ENCODE measurements around the gene CCND3. TPM values are rescaled to one million over a fixed set of nuclear protein-coding genes. Genes with fewer than 3 reads are reported as not detected.

The CCND3 gene
- total RNA-seq, result 1,000 to 10,000 TPM; 1,152 to 1,165 TPM

GRCh38 chr6:41941280-41942066, at the start of gene CCND3:
Gene CCND3, minus strand, starts transcription at chr6:41941808. Its CDS starts 159 bp downstream, at chr6:41941649.
- peak; percentile 93 for DNase-seq
- peak within 1 kb of the TSS; percentile 99 for H3K27ac Mint-ChIP-seq
- H3K27me3 Mint-ChIP-seq (ENCODE audit: low read depth), result no peaks in the 10 kb centered on the region
- CTCF ChIA-PET, result interaction anchor here (1.3 to 13.6 kb wide), 6 partner anchors 9 to 103 kb away, joined by 3 to 296 read pairs (median 7); partner anchors contain the start of genes BYSL, MED20 and TAF8
- H3K4me3 Mint-ChIP-seq, result peak within 1 kb of the TSS; percentile 100
- H3K9me3 Mint-ChIP-seq, result no peaks in the 10 kb centered on the region
- H3K4me1 Mint-ChIP-seq (ENCODE audit: low read depth), result peaks cover 47% of the 10 kb centered on the region
- intact Hi-C loops (cut with micrococcal nuclease), result loop anchor here (1.0 kb wide), 4 partner anchors 17 to 98 kb away; no protein-coding TSS in a partner anchor
- peaks cover 51% of the 10 kb centered on the region for H3K36me3 Mint-ChIP-seq (ENCODE audit: low read depth)

GRCh38 chr6:41986339-41986738, 44.7 kb upstream of the CCND3 start:
- H3K9me3 Mint-ChIP-seq, result no peaks in the 10 kb centered on the region
- peaks cover 4% of the 10 kb centered on the region for H3K36me3 Mint-ChIP-seq (ENCODE audit: low read depth)
- H3K27ac Mint-ChIP-seq, result peak overlapping the region; percentile 36
- H3K4me3 Mint-ChIP-seq, result no peak overlapping the region
- H3K4me1 Mint-ChIP-seq (ENCODE audit: low read depth), result peaks cover 76% of the 10 kb centered on the region
- H3K27me3 Mint-ChIP-seq (ENCODE audit: low read depth), result no peaks in the 10 kb centered on the region
- CTCF ChIA-PET, result interaction anchor here (1.4 kb wide), 1 partner anchor 23 kb away, joined by 5 read pairs; no protein-coding TSS in a partner anchor
- no peak for DNase-seq
- intact Hi-C loops (cut with micrococcal nuclease), result no loop called here

- H3K4me1 Mint-ChIP-seq (ENCODE audit: low read depth), result peaks cover 74% of the 10 kb centered on the region
- no peak overlapping the region for H3K4me3 Mint-ChIP-seq
- no peaks in the 10 kb centered on the region for H3K27me3 Mint-ChIP-seq (ENCODE audit: low read depth)
- peaks cover 4% of the 10 kb centered on the region for H3K36me3 Mint-ChIP-seq (ENCODE audit: low read depth)
- DNase-seq, result no peak
- peaks cover 3% of the 10 kb centered on the region for H3K9me3 Mint-ChIP-seq
- H3K27ac Mint-ChIP-seq, result peak overlapping the region; percentile 80
- CTCF ChIA-PET, result interaction anchor here (0.6 kb wide), 1 partner anchor 55 kb away, joined by 3 read pairs; no protein-coding TSS in a partner anchor
- intact Hi-C loops (cut with micrococcal nuclease), result no loop called here
Measured at GRCh38 chr6:41984623-41985022, 43.0 kb upstream of the CCND3 start.

- intact Hi-C loops (cut with micrococcal nuclease), result loop anchor here (1.0 to 2.0 kb wide), 5 partner anchors 9 to 62 kb away; no protein-coding TSS in a partner anchor
- peak overlapping the region; percentile 78 for H3K4me3 Mint-ChIP-seq
- peak; percentile 81 for DNase-seq
- CTCF ChIA-PET, result interaction anchor here (0.7 to 3.4 kb wide), 11 partner anchors 9 to 189 kb away, joined by 3 to 10 read pairs (median 3); no protein-coding TSS in a partner anchor
- H3K4me1 Mint-ChIP-seq (ENCODE audit: low read depth), result peaks cover 80% of the 10 kb centered on the region
- H3K27me3 Mint-ChIP-seq (ENCODE audit: low read depth), result no peaks in the 10 kb centered on the region
- H3K36me3 Mint-ChIP-seq (ENCODE audit: low read depth), result peaks cover 17% of the 10 kb centered on the region
- H3K27ac Mint-ChIP-seq, result peak overlapping the region; percentile 100
- peaks cover 3% of the 10 kb centered on the region for H3K9me3 Mint-ChIP-seq
Measured at GRCh38 chr6:41976794-41977484, 35.3 kb upstream of the CCND3 start.

GRCh38 chr6:41975276-41975675, 33.7 kb upstream of the CCND3 start:
- intact Hi-C loops (cut with micrococcal nuclease), result no loop called here
- H3K27ac Mint-ChIP-seq, result peak overlapping the region; percentile 100
- H3K36me3 Mint-ChIP-seq (ENCODE audit: low read depth), result peaks cover 17% of the 10 kb centered on the region
- peak overlapping the region; percentile 78 for H3K4me3 Mint-ChIP-seq
- H3K27me3 Mint-ChIP-seq (ENCODE audit: low read depth), result no peaks in the 10 kb centered on the region
- CTCF ChIA-PET, result interaction anchor here (1.0 kb wide), 1 partner anchor 16 kb away, joined by 3 read pairs; no protein-coding TSS in a partner anchor
- H3K9me3 Mint-ChIP-seq, result no peaks in the 10 kb centered on the region
- H3K4me1 Mint-ChIP-seq (ENCODE audit: low read depth), result peaks cover 88% of the 10 kb centered on the region
- peak; percentile 32 for DNase-seq

- intact Hi-C loops (cut with micrococcal nuclease), result no loop called here
- H3K27ac Mint-ChIP-seq, result peak overlapping the region; percentile 100
- H3K9me3 Mint-ChIP-seq, result no peaks in the 10 kb centered on the region
- peaks cover 89% of the 10 kb centered on the region for H3K4me1 Mint-ChIP-seq (ENCODE audit: low read depth)
- no peaks in the 10 kb centered on the region for H3K27me3 Mint-ChIP-seq (ENCODE audit: low read depth)
- peak; percentile 4 for DNase-seq
- H3K4me3 Mint-ChIP-seq, result no peak overlapping the region
- H3K36me3 Mint-ChIP-seq (ENCODE audit: low read depth), result peaks cover 17% of the 10 kb centered on the region
- CTCF ChIA-PET, result no interaction called here
Measured at GRCh38 chr6:41974281-41974825, 32.7 kb upstream of the CCND3 start.

GRCh38 chr6:41972826-41973225, 31.2 kb upstream of the CCND3 start:
- Mint-ChIP-seq H3K4me3 (no peak overlapping the region), H3K9me3 (no peaks in the 10 kb centered on the region), H3K36me3 (ENCODE audit: low read depth) (peaks cover 17% of the 10 kb centered on the region), H3K27me3 (ENCODE audit: low read depth) (no peaks in the 10 kb centered on the region), H3K27ac (peak overlapping the region; percentile 98), H3K4me1 (ENCODE audit: low read depth) (peaks cover 94% of the 10 kb centered on the region)
- no peak for DNase-seq
- intact Hi-C loops (cut with micrococcal nuclease), result no loop called here
- CTCF ChIA-PET, result interaction anchor here (0.7 to 1.6 kb wide), 3 partner anchors 9 to 33 kb away, joined by 3 to 4 read pairs (median 4); no protein-coding TSS in a partner anchor

GRCh38 chr6:41970436-41970846, 28.8 kb upstream of the CCND3 start:
- CTCF ChIA-PET, result interaction anchor here (0.9 to 1.2 kb wide), 2 partner anchors 60 to 69 kb away, joined by 3 to 4 read pairs; no protein-coding TSS in a partner anchor
- intact Hi-C loops (cut with micrococcal nuclease), result loop anchor here (1.0 kb wide), 1 partner anchor 12 kb away; no protein-coding TSS in a partner anchor
- H3K9me3 Mint-ChIP-seq, result no peaks in the 10 kb centered on the region

GRCh38 chr6:41967312-41968287, 26.0 kb upstream of the CCND3 start:
- Mint-ChIP-seq H3K4me3 (no peak overlapping the region), H3K36me3 (ENCODE audit: low read depth) (peaks cover 8% of the 10 kb centered on the region), H3K27ac (peak overlapping the region; percentile 98), H3K9me3 (peaks cover 3% of the 10 kb centered on the region), H3K27me3 (ENCODE audit: low read depth) (no peaks in the 10 kb centered on the region), H3K4me1 (ENCODE audit: low read depth) (peaks cover 92% of the 10 kb centered on the region)
- CTCF ChIA-PET, result interaction anchor here (0.9 to 3.1 kb wide), 6 partner anchors 10 to 75 kb away, joined by 3 to 13 read pairs (median 6); partner anchors contain the start of gene CCND3
- intact Hi-C loops (cut with micrococcal nuclease), result loop anchor here (1.0 kb wide), 1 partner anchor 10 kb away; no protein-coding TSS in a partner anchor
- peak; percentile 35 for DNase-seq

More at GRCh38 chr6:41970436-41970846, 28.8 kb upstream of the CCND3 start:
- H3K4me3 Mint-ChIP-seq, result peak overlapping the region; percentile 14
- peak overlapping the region; percentile 98 for H3K27ac Mint-ChIP-seq
- H3K36me3 Mint-ChIP-seq (ENCODE audit: low read depth), result peaks cover 10% of the 10 kb centered on the region
- peaks cover 93% of the 10 kb centered on the region for H3K4me1 Mint-ChIP-seq (ENCODE audit: low read depth)
- DNase-seq, result peak; percentile 82
- H3K27me3 Mint-ChIP-seq (ENCODE audit: low read depth), result no peaks in the 10 kb centered on the region

- Mint-ChIP-seq H3K4me3 (no peak overlapping the region), H3K27ac (peak overlapping the region; percentile 98), H3K36me3 (ENCODE audit: low read depth) (peaks cover 5% of the 10 kb centered on the region), H3K27me3 (ENCODE audit: low read depth) (no peaks in the 10 kb centered on the region), H3K4me1 (ENCODE audit: low read depth) (peaks cover 91% of the 10 kb centered on the region), H3K9me3 (peaks cover 3% of the 10 kb centered on the region)
- peak; percentile 46 for DNase-seq
- intact Hi-C loops (cut with micrococcal nuclease), result no loop called here
- CTCF ChIA-PET, result interaction anchor here (1.7 to 3.1 kb wide), 2 partner anchors 10 to 25 kb away, joined by 7 to 10 read pairs; partner anchors contain the start of gene CCND3
Measured at GRCh38 chr6:41966961-41967311, 25.3 kb upstream of the CCND3 start.
